Colonic mucosa (tissue), 4 donors: ENCODE data around the gene GNPTAB. TPM values are rescaled to one million over a fixed set of nuclear protein-coding genes. Genes with fewer than 3 reads are reported as not detected.
"Not testable (repeated sequence)": the region's sequence is repeated elsewhere in the genome, so short reads cannot be mapped to it uniquely, and the experiment has no call there.

Experiments
- DNase-seq: peaks from one replicate; pipeline ENCODE4 v3.0.0-alpha.2; 2020
- H3K27ac ChIP-seq: fragments of 200-600 bp; one replicate; pipeline ENCODE4 v1.8.0; 2021
- H3K27me3 ChIP-seq: fragments of 200-600 bp; one replicate; pipeline ENCODE4 v1.8.0; 2021
- H3K36me3 ChIP-seq: fragments of 200-600 bp; one replicate; pipeline ENCODE4 v1.8.0; 2021
- H3K4me1 ChIP-seq: fragments of 200-600 bp; one replicate; pipeline ENCODE4 v1.8.0; 2021; ENCODE audit warnings: mild to moderate bottlenecking
- H3K4me3 ChIP-seq: fragments of 200-600 bp; one replicate; pipeline ENCODE4 v1.8.0; 2021
- H3K9ac ChIP-seq, 2 donors: one replicate each; pipeline ENCODE4 v1.7.0; 2013; ENCODE audit warnings: control low read depth in 2 of 2, low read depth in 2 of 2, low read length in 2 of 2
- H3K9me3 ChIP-seq: fragments of 200-600 bp; one replicate; pipeline ENCODE4 v1.8.0; 2021
- CTCF ChIP-seq: fragments of 200-600 bp; IDR thresholded peaks from one replicate; pipeline ENCODE4 v1.8.0; 2022; ENCODE audit warnings: antibody characterized with exemption, mild to moderate bottlenecking
- intact Hi-C: fragments of 100-400 bp; cut with DNase I; formaldehyde crosslinking; loops from one replicate; pipeline ENCODE4 v1.14.1; 2022
- total RNA-seq, 2 donors: library from RNA; stranded (reverse); fragmentation: NEBNext Ultra II Directional in 1 of 2; extraction: Animal tissue kit (Norgen Biotek cat#: 25700) in 1 of 2; gene quantifications; one replicate each; pipeline ENCODE4 v1.2.1, GENCODE V29; 2021
- donor health status: healthy.
- donor health status: DM: no; HTN: no; CAD: no.
- donor health status: DM: no; HTN: no; CAD: no.

GNPTAB gene
- total RNA-seq, 2 donors from 2014 or later: 49.1 to 103 TPM

GRCh38 chr12:101743242-101743641, 87.5 kb downstream of the GNPTAB start:
- no peak for DNase-seq
- no peaks in the 10 kb centered on the region for H3K27me3 ChIP-seq
- H3K9ac ChIP-seq: no peak overlapping the region
- no peaks in the 10 kb centered on the region for H3K4me1 ChIP-seq
- no peaks in the 10 kb centered on the region for H3K9me3 ChIP-seq
- TF ChIP-seq CTCF: no peak
- intact Hi-C loops: no loop called here
- H3K4me3 ChIP-seq: no peak overlapping the region
- no peak overlapping the region for H3K27ac ChIP-seq
- H3K36me3 ChIP-seq: peaks cover 5% of the 10 kb centered on the region

GRCh38 chr12:101740980-101741379, 89.8 kb downstream of the GNPTAB start:
- H3K4me3 ChIP-seq: no peak overlapping the region
- no peak for TF ChIP-seq CTCF
- no peaks in the 10 kb centered on the region for H3K4me1 ChIP-seq
- no peak overlapping the region for H3K9ac ChIP-seq
- no peaks in the 10 kb centered on the region for H3K36me3 ChIP-seq
- intact Hi-C loops: no loop called here
- H3K27me3 ChIP-seq: no peaks in the 10 kb centered on the region
- H3K27ac ChIP-seq: no peak overlapping the region
- DNase-seq: no peak
- H3K9me3 ChIP-seq: no peaks in the 10 kb centered on the region

GRCh38 chr12:101740566-101740965, 90.2 kb downstream of the GNPTAB start:
- Histone ChIP-seq H3K27ac (no peak overlapping the region), H3K9ac (no peak overlapping the region), H3K27me3 (no peaks in the 10 kb centered on the region), H3K4me3 (no peak overlapping the region), H3K36me3 (no peaks in the 10 kb centered on the region), H3K4me1 (no peaks in the 10 kb centered on the region), H3K9me3 (no peaks in the 10 kb centered on the region)
- intact Hi-C loops: no loop called here
- no peak for DNase-seq
- TF ChIP-seq CTCF: no peak

GRCh38 chr12:101738920-101739665, 91.7 kb downstream of the GNPTAB start, which contains the start of gene SYCP3:
Gene SYCP3 (minus strand): TSS chr12:101739462. CDS start chr12:101737935, 1,527 bp downstream.
- H3K36me3 ChIP-seq: no peaks in the 10 kb centered on the region
- no peak within 1 kb of the TSS for H3K27ac ChIP-seq
- no peaks in the 10 kb centered on the region for H3K27me3 ChIP-seq
- DNase-seq: no peak
- no peak within 1 kb of the TSS for H3K4me3 ChIP-seq
- intact Hi-C loops: no loop called here
- H3K9ac ChIP-seq: no peak within 1 kb of the TSS
- TF ChIP-seq CTCF: no peak
- no peaks in the 10 kb centered on the region for H3K9me3 ChIP-seq
- no peaks in the 10 kb centered on the region for H3K4me1 ChIP-seq

GRCh38 chr12:101737476-101737875, 93.3 kb downstream of the GNPTAB start:
- no peak overlapping the region for H3K9ac ChIP-seq
- no peaks in the 10 kb centered on the region for H3K9me3 ChIP-seq
- DNase-seq: no peak
- no peaks in the 10 kb centered on the region for H3K36me3 ChIP-seq
- no peak overlapping the region for H3K4me3 ChIP-seq
- H3K4me1 ChIP-seq: no peaks in the 10 kb centered on the region
- no peak overlapping the region for H3K27ac ChIP-seq
- TF ChIP-seq CTCF: no peak
- H3K27me3 ChIP-seq: no peaks in the 10 kb centered on the region
- intact Hi-C loops: no loop called here

- DNase-seq, H3K4me3 ChIP-seq, intact Hi-C loops, H3K9ac ChIP-seq, H3K27ac ChIP-seq, H3K27me3 ChIP-seq, H3K4me1 ChIP-seq, H3K9me3 ChIP-seq, H3K36me3 ChIP-seq: not testable (repeated sequence)
These were observed 96.3 kb downstream of the GNPTAB start for GRCh38 chr12:101734482-101734881.
